ENCODE measurements around the gene ADAM22.
"Not testable (repeated sequence)": the region's sequence is repeated elsewhere in the genome, so short reads cannot be mapped to it uniquely, and the experiment has no call there.

Gene ADAM22

GRCh38 chr7:88111954-88112471 lies 178.0 kb downstream of the ADAM22 start:
- no peak for DNase-seq (ENCODE audit: low read depth)

- no peak for DNase-seq (ENCODE audit: low read depth)
Observed at GRCh38 chr7:88115258-88115796, 181.3 kb downstream of the ADAM22 start.

GRCh38 chr7:88115816-88116215 lies 181.8 kb downstream of the ADAM22 start:
- DNase-seq (ENCODE audit: low read depth) = no peak

GRCh38 chr7:88116235-88116795 lies 182.3 kb downstream of the ADAM22 start:
- DNase-seq (ENCODE audit: low read depth) = no peak

- no peak for DNase-seq (ENCODE audit: low read depth)
Observed at GRCh38 chr7:88117325-88117724, 183.3 kb downstream of the ADAM22 start.

GRCh38 chr7:88121335-88121734 lies 187.3 kb downstream of the ADAM22 start:
- no peak for DNase-seq (ENCODE audit: low read depth)

GRCh38 chr7:88127637-88128290 lies 193.7 kb downstream of the ADAM22 start:
- no peak for DNase-seq (ENCODE audit: low read depth)

GRCh38 chr7:88132725-88133124 lies 198.7 kb downstream of the ADAM22 start:
- DNase-seq (ENCODE audit: low read depth) = no peak

- no peak for DNase-seq (ENCODE audit: low read depth)
Observed at GRCh38 chr7:88140947-88141346, 206.9 kb downstream of the ADAM22 start.

GRCh38 chr7:88141479-88141878 lies 207.4 kb downstream of the ADAM22 start:
- no peak for DNase-seq (ENCODE audit: low read depth)

- DNase-seq (ENCODE audit: low read depth) = no peak
Observed at GRCh38 chr7:88141953-88142352, 207.9 kb downstream of the ADAM22 start.

GRCh38 chr7:88146616-88147015 lies 212.6 kb downstream of the ADAM22 start:
- no peak for DNase-seq (ENCODE audit: low read depth)

GRCh38 chr7:88147341-88147740 lies 213.3 kb downstream of the ADAM22 start:
- DNase-seq (ENCODE audit: low read depth) = no peak

- no peak for DNase-seq (ENCODE audit: low read depth)
Observed at GRCh38 chr7:88147949-88148348, 213.9 kb downstream of the ADAM22 start.

- DNase-seq (ENCODE audit: low read depth) = no peak
Observed at GRCh38 chr7:88150033-88150432, 216.0 kb downstream of the ADAM22 start.

- DNase-seq (ENCODE audit: low read depth) = no peak
Observed at GRCh38 chr7:88151119-88151790, 217.2 kb downstream of the ADAM22 start.

- DNase-seq (ENCODE audit: low read depth) = no peak
Observed at GRCh38 chr7:88153378-88153777, 219.3 kb downstream of the ADAM22 start.

- DNase-seq (ENCODE audit: low read depth) = no peak
Observed at GRCh38 chr7:88155756-88156155, 221.7 kb downstream of the ADAM22 start.

GRCh38 chr7:88156356-88156755 lies 222.3 kb downstream of the ADAM22 start:
- no peak for DNase-seq (ENCODE audit: low read depth)

GRCh38 chr7:88159741-88160140 lies 225.7 kb downstream of the ADAM22 start:
- not testable (repeated sequence) for DNase-seq (ENCODE audit: low read depth)

GRCh38 chr7:88165697-88166096 lies 231.6 kb downstream of the ADAM22 start:
- DNase-seq (ENCODE audit: low read depth) = no peak

- DNase-seq (ENCODE audit: low read depth) = no peak
Observed at GRCh38 chr7:88167223-88167622, 233.2 kb downstream of the ADAM22 start.

- DNase-seq (ENCODE audit: low read depth) = no peak
Observed at GRCh38 chr7:88167721-88168120, 233.7 kb downstream of the ADAM22 start.

Measured in T-helper 22 cell (primary cell).